HUDEP-2 (cell line): ENCODE measurements around the gene MID1IP1.

Experiments
- DNase-seq, 76 experiments: peaks; one replicate each; lab custom pipeline; 2025; ENCODE audit not compliant: unreplicated experiment in 76 of 76; lab: John Stamatoyannopoulos, UW

MID1IP1 gene

GRCh38 chrX:38800981-38801845, at the start of gene MID1IP1:
Gene MID1IP1, plus strand, starts transcription at chrX:38801459. Its CDS starts 3,488 bp downstream, at chrX:38804947.
- DNase-seq: peak in 75 of 76 experiments; percentile 12 to 90 (median 77)

GRCh38 chrX:38754102-38754790, 47.0 kb upstream of the MID1IP1 start:
- peak in 26 of 76 experiments; percentile 0 to 39 (median 3) for DNase-seq

- DNase-seq: no peak
These were observed 46.2 kb upstream of the MID1IP1 start for GRCh38 chrX:38754818-38755718.

GRCh38 chrX:38760883-38761282, 40.4 kb upstream of the MID1IP1 start:
- no peak for DNase-seq

GRCh38 chrX:38768079-38768478, 33.2 kb upstream of the MID1IP1 start:
- peak in 8 of 76 experiments; percentile 1 to 13 (median 2) for DNase-seq

GRCh38 chrX:38770152-38770551, 31.1 kb upstream of the MID1IP1 start:
- no peak for DNase-seq

- DNase-seq: no peak
These were observed 27.0 kb upstream of the MID1IP1 start for GRCh38 chrX:38774249-38774648.

GRCh38 chrX:38796946-38797345, 4.3 kb upstream of the MID1IP1 start:
- no peak for DNase-seq

GRCh38 chrX:38798956-38799355, 2.3 kb upstream of the MID1IP1 start:
- no peak for DNase-seq

- peak in 20 of 76 experiments; percentile 0 to 18 (median 1) for DNase-seq
These were observed 1.2 kb upstream of the MID1IP1 start for GRCh38 chrX:38799995-38800580.

GRCh38 chrX:38803243-38803587, 2.0 kb downstream of the MID1IP1 start:
- DNase-seq: peak in 38 of 76 experiments; percentile 1 to 61 (median 32)

GRCh38 chrX:38803588-38804431, 2.6 kb downstream of the MID1IP1 start:
- DNase-seq: peak; percentile 4 to 91 (median 78)

- DNase-seq: peak in 10 of 76 experiments; percentile 9 to 46 (median 27)
These were observed 3.1 kb downstream of the MID1IP1 start for GRCh38 chrX:38804432-38804681.

- peak in 26 of 76 experiments; percentile 0 to 29 (median 10) for DNase-seq
These were observed 3.6 kb downstream of the MID1IP1 start for GRCh38 chrX:38804682-38805431.

GRCh38 chrX:38805432-38806389, 4.5 kb downstream of the MID1IP1 start:
- DNase-seq: peak in 69 of 76 experiments; percentile 1 to 68 (median 36)

GRCh38 chrX:38806875-38807621, 5.8 kb downstream of the MID1IP1 start:
- peak in 65 of 76 experiments; percentile 0 to 71 (median 17) for DNase-seq

GRCh38 chrX:38807873-38808272, 6.6 kb downstream of the MID1IP1 start:
- peak in 1 of 76 experiments; percentile 9 for DNase-seq
